Measurements from ENCODE around the gene SLC6A19.

SLC6A19 gene

GRCh38 chr5:1235379-1235778 lies 34.0 kb downstream of the SLC6A19 start:
- H3K27ac ChIP-seq (ENCODE audit: low read length), result no peak overlapping the region
- H3K4me1 ChIP-seq (ENCODE audit: control insufficient read depth, low read depth, low read length), result no peaks in the 10 kb centered on the region
- H3K9me3 ChIP-seq (ENCODE audit: control insufficient read depth, low read depth, low read length), result no peaks in the 10 kb centered on the region
- H3K4me3 ChIP-seq (ENCODE audit: low read length), result no peak overlapping the region
- H3K27me3 ChIP-seq (ENCODE audit: control insufficient read depth, insufficient read depth, low read length), result no peaks in the 10 kb centered on the region
- no peak overlapping the region for H3K9ac ChIP-seq (ENCODE audit: low read length)
- H3K36me3 ChIP-seq (ENCODE audit: control insufficient read depth, low read depth, low read length), result no peaks in the 10 kb centered on the region

DNA sequence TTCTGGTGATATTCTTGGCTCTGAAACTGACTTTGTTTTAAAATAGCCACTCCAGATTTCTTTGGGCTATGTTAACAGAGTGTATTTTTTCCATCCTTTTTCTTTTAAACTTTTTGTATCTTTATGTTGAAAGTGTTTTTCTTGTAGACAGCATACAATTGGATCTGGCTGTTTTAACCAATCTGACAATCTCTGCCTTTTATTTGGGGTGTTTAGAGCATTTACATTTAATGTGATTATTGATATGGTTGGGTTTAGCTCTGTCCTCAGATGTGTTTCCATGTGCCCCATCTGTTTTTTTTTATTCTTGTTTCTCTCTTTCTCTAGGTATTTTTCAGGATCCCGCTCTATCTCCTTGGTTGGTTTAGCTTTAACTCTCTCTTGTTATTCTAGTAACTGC lies 34.4 kb downstream of the SLC6A19 start:
- no peak overlapping the region for H3K9ac ChIP-seq (ENCODE audit: low read length)
- no peaks in the 10 kb centered on the region for H3K27me3 ChIP-seq (ENCODE audit: control insufficient read depth, insufficient read depth, low read length)
- no peaks in the 10 kb centered on the region for H3K36me3 ChIP-seq (ENCODE audit: control insufficient read depth, low read depth, low read length)
- H3K4me1 ChIP-seq (ENCODE audit: control insufficient read depth, low read depth, low read length), result no peaks in the 10 kb centered on the region
- no peak overlapping the region for H3K4me3 ChIP-seq (ENCODE audit: low read length)
- no peaks in the 10 kb centered on the region for H3K9me3 ChIP-seq (ENCODE audit: control insufficient read depth, low read depth, low read length)
- H3K27ac ChIP-seq (ENCODE audit: low read length), result no peak overlapping the region

- H3K9ac ChIP-seq (ENCODE audit: low read length), result no peak overlapping the region
- no peak overlapping the region for H3K4me3 ChIP-seq (ENCODE audit: low read length)
- H3K27ac ChIP-seq (ENCODE audit: low read length), result no peak overlapping the region
- no peaks in the 10 kb centered on the region for H3K9me3 ChIP-seq (ENCODE audit: control insufficient read depth, low read depth, low read length)
- H3K27me3 ChIP-seq (ENCODE audit: control insufficient read depth, insufficient read depth, low read length), result no peaks in the 10 kb centered on the region
- no peaks in the 10 kb centered on the region for H3K36me3 ChIP-seq (ENCODE audit: control insufficient read depth, low read depth, low read length)
- H3K4me1 ChIP-seq (ENCODE audit: control insufficient read depth, low read depth, low read length), result no peaks in the 10 kb centered on the region
Observed at GRCh38 chr5:1239505-1240251, 38.3 kb downstream of the SLC6A19 start.

- Histone ChIP-seq H3K9ac (ENCODE audit: low read length) (no peak overlapping the region), H3K4me1 (ENCODE audit: control insufficient read depth, low read depth, low read length) (no peaks in the 10 kb centered on the region), H3K27me3 (ENCODE audit: control insufficient read depth, insufficient read depth, low read length) (no peaks in the 10 kb centered on the region), H3K27ac (ENCODE audit: low read length) (no peak overlapping the region), H3K36me3 (ENCODE audit: control insufficient read depth, low read depth, low read length) (no peaks in the 10 kb centered on the region), H3K4me3 (ENCODE audit: low read length) (no peak overlapping the region), H3K9me3 (ENCODE audit: control insufficient read depth, low read depth, low read length) (no peaks in the 10 kb centered on the region)
Observed at GRCh38 chr5:1240496-1241260, 39.3 kb downstream of the SLC6A19 start.

DNA sequence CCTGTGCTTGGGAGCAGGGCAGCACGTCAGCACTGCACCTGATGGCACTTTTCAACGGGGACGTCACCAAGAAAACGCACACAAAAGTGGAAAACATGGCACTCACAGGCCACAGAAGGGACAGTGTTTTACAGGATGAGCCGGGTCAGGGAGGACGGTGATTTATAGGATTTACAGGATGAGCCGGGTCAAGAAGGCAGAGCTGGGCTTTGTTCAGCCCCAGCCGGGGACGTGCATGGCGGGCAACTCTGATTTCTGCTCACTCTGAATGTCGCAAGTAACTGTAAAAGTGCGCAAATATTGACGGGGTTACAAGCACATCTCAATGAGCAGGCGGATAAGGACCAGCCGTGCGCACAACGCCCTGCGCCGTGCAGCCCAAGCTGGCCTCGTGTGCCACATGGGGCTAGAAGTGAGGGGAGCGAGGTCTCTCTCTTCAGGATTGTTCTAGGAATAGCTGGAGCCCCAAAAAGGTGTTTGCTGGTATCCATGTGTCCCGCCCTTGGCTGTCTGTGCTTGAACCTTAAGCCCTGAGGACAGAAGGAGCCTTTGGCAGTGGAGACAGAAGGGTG lies 40.2 kb downstream of the SLC6A19 start:
- H3K4me3 ChIP-seq (ENCODE audit: low read length), result no peak overlapping the region
- H3K27ac ChIP-seq (ENCODE audit: low read length), result no peak overlapping the region
- no peak overlapping the region for H3K9ac ChIP-seq (ENCODE audit: low read length)
- no peaks in the 10 kb centered on the region for H3K4me1 ChIP-seq (ENCODE audit: control insufficient read depth, low read depth, low read length)
- no peaks in the 10 kb centered on the region for H3K36me3 ChIP-seq (ENCODE audit: control insufficient read depth, low read depth, low read length)
- no peaks in the 10 kb centered on the region for H3K9me3 ChIP-seq (ENCODE audit: control insufficient read depth, low read depth, low read length)
- no peaks in the 10 kb centered on the region for H3K27me3 ChIP-seq (ENCODE audit: control insufficient read depth, insufficient read depth, low read length)

- Histone ChIP-seq H3K9ac (ENCODE audit: low read length) (no peak overlapping the region), H3K9me3 (ENCODE audit: control insufficient read depth, low read depth, low read length) (no peaks in the 10 kb centered on the region), H3K36me3 (ENCODE audit: control insufficient read depth, low read depth, low read length) (no peaks in the 10 kb centered on the region), H3K27ac (ENCODE audit: low read length) (no peak overlapping the region), H3K27me3 (ENCODE audit: control insufficient read depth, insufficient read depth, low read length) (no peaks in the 10 kb centered on the region), H3K4me1 (ENCODE audit: control insufficient read depth, low read depth, low read length) (no peaks in the 10 kb centered on the region), H3K4me3 (ENCODE audit: low read length) (no peak overlapping the region)
Observed at GRCh38 chr5:1242733-1243486, 41.5 kb downstream of the SLC6A19 start.

GRCh38 chr5:1243487-1244130 lies 42.2 kb downstream of the SLC6A19 start:
- Histone ChIP-seq H3K4me3 (ENCODE audit: low read length) (no peak overlapping the region), H3K4me1 (ENCODE audit: control insufficient read depth, low read depth, low read length) (no peaks in the 10 kb centered on the region), H3K27me3 (ENCODE audit: control insufficient read depth, insufficient read depth, low read length) (no peaks in the 10 kb centered on the region), H3K9ac (ENCODE audit: low read length) (no peak overlapping the region), H3K9me3 (ENCODE audit: control insufficient read depth, low read depth, low read length) (no peaks in the 10 kb centered on the region), H3K27ac (ENCODE audit: low read length) (no peak overlapping the region), H3K36me3 (ENCODE audit: control insufficient read depth, low read depth, low read length) (no peaks in the 10 kb centered on the region)

DNA sequence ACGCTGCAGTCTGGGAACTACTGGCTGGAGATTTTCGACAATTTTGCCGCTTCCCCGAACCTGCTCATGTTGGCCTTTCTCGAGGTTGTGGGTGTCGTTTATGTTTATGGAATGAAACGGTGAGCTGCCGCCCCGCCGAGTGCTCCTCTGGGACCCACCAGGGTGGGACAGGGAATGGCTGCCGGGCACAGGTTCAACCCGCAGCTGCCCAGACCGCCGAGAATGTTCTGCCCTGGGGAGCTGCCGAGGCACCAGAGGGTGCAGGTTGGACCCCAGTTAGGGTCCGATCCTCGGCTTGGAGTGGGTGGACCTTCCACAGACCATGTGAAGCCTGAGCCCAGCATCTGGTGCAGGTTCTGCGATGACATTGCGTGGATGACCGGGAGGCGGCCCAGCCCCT lies 42.9 kb downstream of the SLC6A19 start:
- Histone ChIP-seq H3K27me3 (ENCODE audit: control insufficient read depth, insufficient read depth, low read length) (no peaks in the 10 kb centered on the region), H3K9me3 (ENCODE audit: control insufficient read depth, low read depth, low read length) (no peaks in the 10 kb centered on the region), H3K27ac (ENCODE audit: low read length) (no peak overlapping the region)

DNA sequence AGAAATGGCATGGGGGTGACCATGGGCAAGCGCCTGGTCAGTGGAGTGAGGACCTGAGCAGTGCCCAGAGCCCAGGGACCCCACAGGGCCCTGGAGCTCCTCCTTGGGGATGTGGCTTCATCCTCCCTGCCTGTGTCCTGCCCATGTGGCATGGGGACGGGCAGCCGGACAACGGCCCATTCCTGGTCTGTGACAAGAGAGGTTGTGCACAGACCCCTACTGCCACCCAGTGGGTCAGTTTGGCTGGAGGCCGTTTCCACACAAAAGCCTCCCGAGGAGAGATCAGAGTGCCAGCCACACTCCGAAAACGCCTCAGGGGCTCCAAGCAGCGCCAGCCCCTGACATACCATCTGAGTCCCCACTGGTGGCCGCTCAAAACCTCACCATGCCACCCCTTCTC lies 43.6 kb downstream of the SLC6A19 start:
- no peak overlapping the region for H3K27ac ChIP-seq (ENCODE audit: low read length)
- no peaks in the 10 kb centered on the region for H3K27me3 ChIP-seq (ENCODE audit: control insufficient read depth, insufficient read depth, low read length)
- no peaks in the 10 kb centered on the region for H3K4me1 ChIP-seq (ENCODE audit: control insufficient read depth, low read depth, low read length)
- no peak overlapping the region for H3K9ac ChIP-seq (ENCODE audit: low read length)
- H3K9me3 ChIP-seq (ENCODE audit: control insufficient read depth, low read depth, low read length), result no peaks in the 10 kb centered on the region
- H3K4me3 ChIP-seq (ENCODE audit: low read length), result no peak overlapping the region
- H3K36me3 ChIP-seq (ENCODE audit: control insufficient read depth, low read depth, low read length), result no peaks in the 10 kb centered on the region

More for the DNA sequence above, 42.9 kb downstream of the SLC6A19 start:
- no peak overlapping the region for H3K4me3 ChIP-seq (ENCODE audit: low read length)
- H3K36me3 ChIP-seq (ENCODE audit: control insufficient read depth, low read depth, low read length), result no peaks in the 10 kb centered on the region
- H3K4me1 ChIP-seq (ENCODE audit: control insufficient read depth, low read depth, low read length), result no peaks in the 10 kb centered on the region
- no peak overlapping the region for H3K9ac ChIP-seq (ENCODE audit: low read length)

- Histone ChIP-seq H3K9me3 (ENCODE audit: control insufficient read depth, low read depth, low read length) (no peaks in the 10 kb centered on the region), H3K4me3 (ENCODE audit: low read length) (no peak overlapping the region), H3K27me3 (ENCODE audit: control insufficient read depth, insufficient read depth, low read length) (no peaks in the 10 kb centered on the region), H3K36me3 (ENCODE audit: control insufficient read depth, low read depth, low read length) (no peaks in the 10 kb centered on the region), H3K9ac (ENCODE audit: low read length) (no peak overlapping the region), H3K4me1 (ENCODE audit: control insufficient read depth, low read depth, low read length) (no peaks in the 10 kb centered on the region), H3K27ac (ENCODE audit: low read length) (no peak overlapping the region)
Observed at GRCh38 chr5:1245905-1246576, 44.6 kb downstream of the SLC6A19 start.
